ENCODE results near the gene THSD4.
A peak's percentile ranks its signal among the peaks of the same experiment; 100 is the strongest.

THSD4 gene

DNA sequence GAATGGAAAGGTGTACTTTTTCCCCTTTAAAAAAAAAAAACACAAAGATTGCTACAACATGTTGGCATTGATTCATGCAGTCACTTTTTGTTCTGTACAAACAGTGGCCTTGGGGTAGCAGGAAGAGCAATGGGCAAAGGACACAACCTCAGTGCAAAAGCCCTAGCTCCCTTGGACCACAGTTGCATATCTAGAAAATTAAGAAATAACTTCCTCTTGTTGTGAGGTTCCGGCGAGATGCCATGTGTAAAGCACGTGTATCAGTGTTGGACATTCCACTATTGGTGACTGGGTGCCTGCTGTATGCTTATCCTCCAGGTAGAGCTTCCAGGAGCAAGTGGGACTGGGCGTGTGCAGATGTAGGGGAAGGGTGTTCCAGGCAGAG, 164.5 kb downstream of the THSD4 start:
- Mint-ChIP-seq H3K4me1 (no peaks in the 10 kb centered on the region), H3K27me3 (peaks cover 0 to 5% of the 10 kb centered on the region in 2 donors), H3K9me3 (peaks cover 0 to 1% of the 10 kb centered on the region in 2 donors), H3K4me3 (no peak overlapping the region), H3K36me3 (no peaks in the 10 kb centered on the region), H3K27ac (no peak overlapping the region)
- ATAC-seq (replicated peaks) (no peak), DNase-seq (no peak)

DNA sequence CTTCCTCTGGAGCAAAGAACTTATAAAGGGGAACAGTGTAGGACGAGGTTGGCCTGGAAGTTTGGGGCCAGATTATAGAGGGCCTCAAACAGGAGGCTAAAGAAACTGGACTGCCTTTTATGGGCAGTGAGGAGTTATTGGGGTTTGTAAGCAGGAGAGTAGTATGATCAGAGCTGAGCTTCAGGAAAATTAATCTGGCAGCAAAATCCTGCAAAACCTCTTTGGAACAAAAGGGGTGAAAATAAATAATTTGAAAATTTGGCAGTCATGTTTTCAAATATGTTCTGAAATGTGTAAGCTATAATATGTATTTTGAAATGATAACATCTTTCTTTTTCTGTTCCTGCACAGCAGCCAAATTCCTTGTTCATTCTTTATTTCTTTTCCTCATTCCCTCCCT, 164.9 kb downstream of the THSD4 start:
- Mint-ChIP-seq H3K36me3 (no peaks in the 10 kb centered on the region), H3K4me1 (no peaks in the 10 kb centered on the region), H3K27me3 (peaks cover 0 to 5% of the 10 kb centered on the region in 2 donors), H3K9me3 (peaks cover 0 to 1% of the 10 kb centered on the region in 2 donors), H3K4me3 (no peak overlapping the region), H3K27ac (no peak overlapping the region)
- ATAC-seq (replicated peaks) (no peak), DNase-seq (no peak)

DNA sequence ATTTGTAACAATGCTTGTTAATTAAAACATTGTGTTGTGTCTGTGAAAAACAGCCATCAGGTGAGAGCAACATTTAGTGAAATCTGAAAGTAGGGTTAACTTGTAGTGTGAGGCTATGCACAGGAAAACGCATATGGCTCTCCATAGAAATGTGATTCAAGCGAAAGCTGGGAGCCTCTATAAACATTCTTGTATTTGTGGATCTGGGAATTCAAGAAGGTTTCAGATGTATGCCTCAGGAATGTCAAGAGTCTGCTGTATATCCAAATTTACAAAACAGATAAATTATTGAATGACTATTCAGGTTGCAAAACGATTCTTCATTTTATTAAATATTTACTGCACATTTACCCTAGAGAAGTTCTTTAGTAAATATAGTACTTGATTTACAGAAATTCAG, 166.0 kb downstream of the THSD4 start:
- no peak for DNase-seq
- H3K27ac Mint-ChIP-seq, result no peak overlapping the region
- peaks cover 0 to 1% of the 10 kb centered on the region in 2 donors for H3K9me3 Mint-ChIP-seq
- H3K36me3 Mint-ChIP-seq, result no peaks in the 10 kb centered on the region
- no peak for ATAC-seq (replicated peaks)
- peaks cover 0 to 8% of the 10 kb centered on the region in 2 donors for H3K27me3 Mint-ChIP-seq
- no peaks in the 10 kb centered on the region for H3K4me1 Mint-ChIP-seq
- H3K4me3 Mint-ChIP-seq, result no peak overlapping the region

DNA sequence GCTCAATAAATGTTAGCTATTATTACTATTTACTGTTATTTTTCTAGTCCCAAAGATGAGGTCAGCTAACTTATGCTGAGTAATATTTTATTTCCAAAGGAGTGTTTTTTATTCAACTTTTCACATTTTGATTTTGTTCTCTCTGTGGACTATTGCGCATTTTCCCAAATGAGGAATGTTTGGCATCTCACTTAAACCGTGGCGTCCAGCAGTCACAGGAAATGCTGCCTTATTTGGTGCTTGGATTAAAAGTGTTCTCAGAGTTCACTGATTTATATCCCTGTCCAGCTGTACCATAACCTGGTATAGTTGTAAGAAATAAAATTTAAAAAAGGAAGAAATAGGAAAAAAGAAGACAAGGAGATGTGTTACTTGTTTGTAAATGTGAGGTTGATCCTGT, 166.8 kb downstream of the THSD4 start:
- H3K4me1 Mint-ChIP-seq, result no peaks in the 10 kb centered on the region
- H3K4me3 Mint-ChIP-seq, result no peak overlapping the region
- DNase-seq (no peak), ATAC-seq (replicated peaks) (no peak)
- H3K36me3 Mint-ChIP-seq, result no peaks in the 10 kb centered on the region
- H3K9me3 Mint-ChIP-seq, result peaks cover 0 to 1% of the 10 kb centered on the region in 2 donors
- H3K27ac Mint-ChIP-seq, result no peak overlapping the region
- peaks cover 0 to 12% of the 10 kb centered on the region in 2 donors for H3K27me3 Mint-ChIP-seq

DNA sequence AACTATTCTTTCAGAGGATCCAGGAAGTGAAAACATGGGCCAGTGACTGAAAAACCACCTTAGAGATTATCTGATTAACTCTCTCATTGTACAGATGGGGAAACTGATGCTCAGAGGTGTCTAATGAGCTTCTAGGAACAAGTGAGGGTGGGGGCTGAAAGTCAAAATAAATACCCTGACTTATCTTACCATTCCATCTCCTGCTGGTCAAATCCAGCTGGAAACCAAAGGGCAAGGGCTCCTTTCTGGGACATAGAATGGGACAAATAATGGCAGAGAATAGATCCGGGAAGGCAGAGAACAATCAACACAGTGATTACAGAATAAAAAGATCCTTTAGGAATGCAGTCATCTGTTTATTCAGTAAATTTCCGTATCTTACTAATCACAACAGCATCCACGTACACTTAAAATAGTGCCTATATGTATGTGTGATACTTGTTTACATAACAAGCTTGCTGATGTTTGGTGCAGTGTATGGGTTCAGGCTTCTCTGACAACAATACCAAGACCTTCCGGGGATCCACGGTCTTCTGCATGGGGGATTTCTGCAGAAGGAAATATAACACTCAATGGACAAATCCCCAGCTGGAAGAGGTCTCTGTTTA, 173.2 kb downstream of the THSD4 start:
- ATAC-seq (replicated peaks), result no peak
- no peaks in the 10 kb centered on the region for H3K4me1 Mint-ChIP-seq
- no peaks in the 10 kb centered on the region for H3K9me3 Mint-ChIP-seq
- no peak overlapping the region for H3K4me3 Mint-ChIP-seq
- no peak for DNase-seq
- H3K27me3 Mint-ChIP-seq, result peaks cover 0 to 14% of the 10 kb centered on the region in 2 donors
- no peaks in the 10 kb centered on the region for H3K36me3 Mint-ChIP-seq
- H3K27ac Mint-ChIP-seq, result no peak overlapping the region

DNA sequence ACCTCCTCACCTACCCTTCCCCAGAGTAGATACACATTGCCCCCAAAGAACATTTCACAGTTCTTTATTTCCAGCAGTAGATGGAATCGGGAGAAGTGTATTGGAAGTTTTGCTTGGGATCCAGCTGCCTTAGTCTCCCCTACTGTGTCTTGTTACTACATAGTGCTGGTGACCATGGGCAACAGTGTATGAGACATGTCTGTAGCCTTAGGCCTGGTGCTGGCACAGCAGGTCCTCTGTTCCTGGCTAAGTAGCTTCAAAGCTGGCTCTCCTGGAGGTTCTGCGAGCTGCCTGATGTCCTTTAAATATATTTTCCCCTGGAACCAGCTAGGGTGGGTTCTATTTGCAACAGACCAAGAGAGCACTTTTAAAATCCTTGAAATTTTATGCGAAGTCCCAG, 174.7 kb downstream of the THSD4 start:
- Mint-ChIP-seq H3K4me1 (no peaks in the 10 kb centered on the region), H3K27me3 (peaks cover 4 to 21% of the 10 kb centered on the region in 2 donors), H3K9me3 (no peaks in the 10 kb centered on the region), H3K27ac (no peak overlapping the region), H3K36me3 (no peaks in the 10 kb centered on the region), H3K4me3 (no peak overlapping the region)
- ATAC-seq (replicated peaks), result no peak
- no peak for DNase-seq

DNA sequence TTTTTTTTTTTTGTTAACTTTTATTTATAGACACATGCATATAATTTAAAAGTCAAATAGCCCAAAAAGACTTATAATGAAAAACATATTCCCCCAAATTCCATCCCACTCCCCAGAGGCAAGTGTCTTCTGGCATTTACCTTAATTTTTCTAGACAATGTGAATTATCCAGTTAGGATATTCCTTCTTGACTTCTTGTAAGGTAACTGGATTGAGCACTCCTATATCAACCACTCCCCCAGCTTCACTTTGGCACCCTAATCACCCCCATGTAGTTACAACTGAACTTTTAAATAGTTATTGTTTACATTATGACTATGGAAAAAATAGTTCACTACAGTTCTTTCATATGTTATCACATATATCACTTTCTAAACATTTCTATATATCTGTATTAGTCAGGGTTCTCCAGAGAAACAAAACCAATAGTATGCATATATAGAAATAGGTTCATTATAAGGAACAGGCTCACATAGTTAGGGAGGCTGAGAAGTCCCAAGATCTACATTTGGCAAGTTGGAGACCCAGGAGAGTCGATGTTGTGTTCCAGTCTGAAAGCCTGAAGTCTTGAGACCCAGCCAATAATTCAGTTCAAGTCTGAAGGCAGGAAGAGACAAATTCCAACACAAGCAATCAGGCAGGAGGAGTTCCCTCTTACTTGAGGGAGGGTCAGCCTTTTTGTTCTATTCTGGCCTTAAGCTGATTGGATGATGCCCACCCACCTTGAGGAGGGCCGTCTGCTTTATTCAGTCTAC, 175.8 kb downstream of the THSD4 start:
- ATAC-seq (replicated peaks), result no peak
- Mint-ChIP-seq H3K9me3 (no peaks in the 10 kb centered on the region), H3K36me3 (no peaks in the 10 kb centered on the region), H3K4me3 (no peak overlapping the region), H3K27ac (no peak overlapping the region), H3K4me1 (no peaks in the 10 kb centered on the region), H3K27me3 (peaks cover 4 to 20% of the 10 kb centered on the region in 2 donors)
- DNase-seq, result no peak

DNA sequence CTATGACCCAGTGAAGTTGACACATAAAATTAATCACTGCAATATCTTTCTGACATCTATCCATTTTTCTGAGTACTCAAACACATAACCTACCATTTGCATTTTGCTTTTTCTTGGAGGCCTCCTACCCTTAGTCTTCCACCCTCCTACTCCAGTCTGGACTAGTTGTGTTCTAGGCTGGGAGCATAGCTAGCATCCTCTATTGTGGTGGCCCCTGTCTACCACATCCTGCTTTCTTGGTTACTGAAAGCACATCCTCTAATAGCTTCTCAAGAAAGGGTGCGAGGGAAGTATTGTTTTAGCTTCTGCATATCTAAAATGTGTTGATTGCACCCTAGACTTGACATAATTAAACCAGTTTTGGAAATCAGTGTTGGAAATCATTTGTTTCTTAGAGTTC, 176.5 kb downstream of the THSD4 start:
- H3K9me3 Mint-ChIP-seq, result no peaks in the 10 kb centered on the region
- H3K4me1 Mint-ChIP-seq, result no peaks in the 10 kb centered on the region
- DNase-seq (no peak), ATAC-seq (replicated peaks) (no peak)
- no peak overlapping the region for H3K4me3 Mint-ChIP-seq
- H3K27me3 Mint-ChIP-seq, result peaks cover 4 to 13% of the 10 kb centered on the region in 2 donors
- no peaks in the 10 kb centered on the region for H3K36me3 Mint-ChIP-seq
- no peak overlapping the region for H3K27ac Mint-ChIP-seq

DNA sequence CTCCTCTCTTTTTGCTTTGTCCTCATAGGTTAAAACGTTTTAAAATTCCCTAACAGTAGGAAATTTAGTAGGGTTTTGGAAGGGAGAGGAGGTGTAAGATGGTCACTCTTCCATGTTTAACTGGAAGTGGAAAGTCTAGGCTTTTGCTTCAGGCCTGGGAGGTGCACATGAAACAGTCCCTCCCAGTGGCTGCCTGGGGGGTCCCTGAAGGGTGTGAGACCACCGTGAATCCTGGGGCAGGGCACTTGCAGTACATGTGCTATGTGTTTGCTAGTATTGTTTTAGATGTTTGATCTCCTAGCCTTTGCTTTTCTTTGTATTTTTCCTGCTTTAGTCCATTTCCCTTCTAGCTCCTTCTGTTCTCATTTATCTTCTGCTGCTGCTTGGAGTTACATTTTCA, 178.5 kb downstream of the THSD4 start:
- Mint-ChIP-seq H3K27me3 (peaks cover 4 to 13% of the 10 kb centered on the region in 2 donors), H3K9me3 (no peaks in the 10 kb centered on the region), H3K4me3 (no peak overlapping the region), H3K36me3 (no peaks in the 10 kb centered on the region), H3K4me1 (no peaks in the 10 kb centered on the region), H3K27ac (no peak overlapping the region)
- no peak for ATAC-seq (replicated peaks)
- no peak for DNase-seq

DNA sequence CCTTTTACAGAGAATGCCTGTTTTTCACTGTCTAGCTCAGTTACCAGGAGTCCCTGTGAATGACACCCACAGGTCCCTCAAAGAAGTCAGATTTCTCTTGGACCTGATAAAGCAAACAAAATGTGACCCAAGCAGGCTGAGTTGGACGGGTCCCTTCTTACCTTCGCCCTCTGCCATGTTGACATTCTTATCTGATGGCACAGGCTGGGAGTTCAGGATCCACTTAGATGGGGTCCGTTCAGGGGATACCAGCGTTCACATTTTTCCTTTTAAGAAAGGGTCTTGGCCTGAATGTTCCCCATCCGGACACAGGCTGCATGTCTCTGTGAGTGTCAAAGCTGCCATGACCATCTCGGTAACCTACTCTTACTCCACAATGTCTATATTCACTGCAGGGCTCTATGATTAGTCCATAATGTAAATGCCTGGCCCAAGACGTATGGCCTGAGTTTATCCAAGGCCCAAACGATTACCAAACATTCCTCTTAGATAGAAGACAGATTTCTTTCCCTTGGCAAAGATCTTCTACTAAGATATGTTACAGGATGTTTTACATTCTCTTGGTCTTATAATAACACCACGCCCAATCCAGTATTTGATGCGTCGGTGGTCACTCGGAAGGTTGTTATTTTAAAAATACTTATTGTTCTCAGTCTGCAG, 179.1 kb downstream of the THSD4 start:
- no peaks in the 10 kb centered on the region for H3K36me3 Mint-ChIP-seq
- ATAC-seq (replicated peaks), result no peak

DNA sequence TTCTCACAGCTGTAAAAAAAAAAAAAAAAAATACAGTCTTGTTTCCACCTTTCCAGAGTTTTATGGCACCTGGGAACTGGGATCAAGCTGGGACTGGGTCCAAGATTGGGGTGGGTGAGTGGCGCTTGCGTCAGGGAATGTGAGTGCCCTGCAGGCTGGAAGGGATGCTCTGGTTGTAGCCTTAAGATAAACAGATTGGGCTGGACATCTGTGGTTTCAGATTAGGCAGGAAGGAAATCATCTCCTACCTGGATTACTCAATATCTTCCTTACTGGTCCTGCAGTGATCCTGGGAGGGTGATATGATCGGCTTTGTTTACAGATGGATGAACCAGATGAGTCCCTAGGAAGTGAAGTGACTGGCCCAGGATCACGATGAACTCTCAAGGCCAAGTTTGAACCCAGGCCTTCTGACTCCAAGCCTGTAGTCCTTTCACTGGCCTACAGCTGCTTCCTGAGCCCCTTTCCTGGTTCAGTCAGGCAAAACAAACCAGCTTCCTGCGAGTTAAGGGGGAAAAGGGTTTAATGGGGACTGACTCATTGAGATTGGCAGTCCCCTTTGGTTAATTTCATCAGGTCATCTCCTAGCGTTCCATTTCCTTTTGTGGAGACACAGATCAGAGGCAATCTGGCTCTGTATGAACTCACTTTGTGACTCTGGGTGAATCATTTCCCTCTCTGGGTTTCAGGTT, 179.8 kb downstream of the THSD4 start:
- no peak for DNase-seq
- Mint-ChIP-seq H3K9me3 (no peaks in the 10 kb centered on the region), H3K27me3 (peaks cover 7 to 13% of the 10 kb centered on the region in 2 donors), H3K4me3 (no peak overlapping the region), H3K4me1 (no peaks in the 10 kb centered on the region), H3K27ac (no peak overlapping the region), H3K36me3 (no peaks in the 10 kb centered on the region)
- peak; percentile 38 to 76 for ATAC-seq (replicated peaks)

More for the DNA sequence above, 179.1 kb downstream of the THSD4 start:
- H3K4me1 Mint-ChIP-seq, result no peaks in the 10 kb centered on the region
- no peak for DNase-seq
- no peak overlapping the region for H3K27ac Mint-ChIP-seq
- H3K27me3 Mint-ChIP-seq, result peaks cover 7 to 13% of the 10 kb centered on the region in 2 donors
- no peaks in the 10 kb centered on the region for H3K9me3 Mint-ChIP-seq
- H3K4me3 Mint-ChIP-seq, result no peak overlapping the region

DNA sequence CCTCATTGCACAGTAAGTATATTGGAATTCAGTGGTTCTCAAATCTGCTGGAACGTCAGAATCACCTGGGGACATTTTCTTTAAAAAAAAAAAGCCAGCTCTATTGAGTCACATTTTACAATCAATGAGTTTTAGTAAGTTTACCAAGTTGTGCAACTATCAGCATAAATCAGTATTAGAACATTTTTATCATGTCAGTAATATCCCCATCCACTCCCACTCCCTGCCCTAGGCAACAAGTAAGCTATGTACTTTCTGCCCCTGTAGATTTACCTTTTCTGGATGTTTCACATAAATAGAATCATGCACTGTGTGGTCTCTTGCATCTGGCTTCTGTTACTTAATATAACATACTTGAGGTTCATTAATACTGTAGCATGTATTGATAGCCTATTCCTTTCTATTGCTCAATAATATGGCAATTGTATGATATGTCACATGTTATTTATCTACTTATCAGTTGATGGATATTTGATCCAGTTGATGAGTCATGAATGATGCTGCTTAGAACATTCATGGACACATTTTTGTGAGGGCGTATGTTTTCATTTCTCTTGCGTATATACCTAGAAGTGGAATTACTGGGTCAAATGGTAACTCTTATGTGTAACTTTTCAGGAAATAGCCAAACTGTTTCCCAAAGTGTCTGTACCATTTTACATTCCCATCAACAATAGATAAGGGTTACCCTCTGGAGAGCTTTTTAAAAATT, 180.5 kb downstream of the THSD4 start:
- no peaks in the 10 kb centered on the region for H3K36me3 Mint-ChIP-seq
- no peak overlapping the region for H3K4me3 Mint-ChIP-seq
- no peak overlapping the region for H3K27ac Mint-ChIP-seq
- H3K4me1 Mint-ChIP-seq, result no peaks in the 10 kb centered on the region
- ATAC-seq (replicated peaks) (no peak), DNase-seq (no peak)
- H3K9me3 Mint-ChIP-seq, result no peaks in the 10 kb centered on the region
- H3K27me3 Mint-ChIP-seq, result peaks cover 7 to 13% of the 10 kb centered on the region in 2 donors

DNA sequence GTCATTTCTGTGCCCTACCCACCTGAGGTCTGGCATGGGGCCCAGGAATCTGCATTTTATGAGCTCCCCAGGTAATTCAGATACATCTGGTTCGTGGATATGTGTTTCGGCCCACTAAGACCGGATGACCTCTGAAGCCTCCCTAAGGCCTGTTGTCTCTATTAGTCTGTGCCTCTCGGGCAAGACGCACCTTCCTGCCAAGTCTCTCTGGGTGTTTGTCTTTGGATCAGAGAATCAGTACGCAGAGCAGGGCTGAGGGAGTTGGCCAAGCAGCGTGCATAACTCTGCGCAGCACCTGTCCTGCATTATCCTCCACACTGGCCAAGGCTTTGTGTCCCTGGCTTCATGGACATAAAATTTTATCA, 181.0 kb downstream of the THSD4 start:
- H3K27me3 Mint-ChIP-seq, result peaks cover 7 to 13% of the 10 kb centered on the region in 2 donors
- ATAC-seq (replicated peaks), result no peak

More for the DNA sequence above, 181.0 kb downstream of the THSD4 start:
- Mint-ChIP-seq H3K36me3 (no peaks in the 10 kb centered on the region), H3K4me1 (no peaks in the 10 kb centered on the region), H3K27ac (no peak overlapping the region), H3K4me3 (no peak overlapping the region), H3K9me3 (no peaks in the 10 kb centered on the region)
- DNase-seq, result no peak
